HL-60 (cell line): ENCODE measurements around the gene HIGD1A.

Experiments used
- DNase-seq, 2 experiments: peaks; one replicate each; pipeline ENCODE4 v3.0.0-alpha.2; 2010 to 2020; ENCODE audit warnings: low read depth in 1 of 2, low spot score in 1 of 2
- H3K27ac ChIP-seq: fragments of 250-450 bp; sonication (Bioruptor Pico); replicated peaks from 2 replicates; pipeline ENCODE4 v1.5.1; 2020; ENCODE audit warnings: mild to moderate bottlenecking, moderate library complexity
- H3K27me3 ChIP-seq: fragments of 250-450 bp; sonication (Bioruptor Pico); 2 replicates; pipeline ENCODE4 v1.5.1; 2021; ENCODE audit warnings: mild to moderate bottlenecking, moderate library complexity; ENCODE audit not compliant: insufficient read depth, poor library complexity, severe bottlenecking
- H3K4me3 ChIP-seq: replicated peaks from 2 replicates; pipeline ENCODE4 v1.5.1; 2011; ENCODE audit warnings: mild to moderate bottlenecking, control low read depth, low read length; ENCODE audit not compliant: insufficient read depth
- GABPA ChIP-seq: IDR thresholded peaks from 2 replicates; pipeline ENCODE4 v1.6.1; 2012; ENCODE audit warnings: low read depth
- POLR2AphosphoS5 ChIP-seq: IDR thresholded peaks from 2 replicates; pipeline ENCODE4 v1.6.1; 2012; ENCODE audit warnings: low read depth
- SPI1 ChIP-seq: IDR thresholded peaks from 2 replicates; pipeline ENCODE4 v1.6.1; 2012; ENCODE audit warnings: low read depth, mild to moderate bottlenecking, borderline replicate concordance
- TF ChIP-seq, protein P1 (sequence below): IDR thresholded peaks from 2 replicates; pipeline ENCODE4 v1.6.1; 2012; ENCODE audit warnings: low read depth; ENCODE audit not compliant: insufficient replicate concordance
- TF ChIP-seq, protein P2 (sequence below): IDR thresholded peaks from one replicate; pipeline ENCODE4 v1.5.1; 2011; ENCODE audit warnings: low read length, control low read depth, inconsistent platforms; ENCODE audit not compliant: insufficient read depth

HIGD1A gene

DNA sequence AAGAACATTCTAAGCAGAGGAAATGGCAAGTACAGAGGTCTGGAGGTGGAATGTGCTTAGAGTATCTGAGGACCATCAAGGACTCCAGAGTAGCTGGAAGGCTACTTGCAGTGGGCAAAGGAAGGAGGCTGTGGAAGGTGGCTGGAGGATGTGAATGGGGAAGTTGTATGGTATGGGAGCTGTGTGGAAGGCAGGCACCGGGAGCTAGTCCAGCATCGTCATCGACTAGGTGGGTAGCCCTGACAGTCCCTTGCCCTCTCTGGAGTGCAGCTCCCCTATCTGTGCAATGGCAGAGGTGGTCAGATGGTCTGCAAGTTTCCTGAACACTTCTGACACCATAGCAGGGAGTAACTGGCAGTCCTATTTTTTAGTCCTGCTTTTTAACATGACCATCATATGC, 50.5 kb downstream of the HIGD1A start:
- Histone ChIP-seq H3K4me3 (no peak overlapping the region), H3K27ac (no peak overlapping the region), H3K27me3 (no peaks in the 10 kb centered on the region)
- no peak for DNase-seq
- TF ChIP-seq POLR2AphosphoS5: no peak

DNA sequence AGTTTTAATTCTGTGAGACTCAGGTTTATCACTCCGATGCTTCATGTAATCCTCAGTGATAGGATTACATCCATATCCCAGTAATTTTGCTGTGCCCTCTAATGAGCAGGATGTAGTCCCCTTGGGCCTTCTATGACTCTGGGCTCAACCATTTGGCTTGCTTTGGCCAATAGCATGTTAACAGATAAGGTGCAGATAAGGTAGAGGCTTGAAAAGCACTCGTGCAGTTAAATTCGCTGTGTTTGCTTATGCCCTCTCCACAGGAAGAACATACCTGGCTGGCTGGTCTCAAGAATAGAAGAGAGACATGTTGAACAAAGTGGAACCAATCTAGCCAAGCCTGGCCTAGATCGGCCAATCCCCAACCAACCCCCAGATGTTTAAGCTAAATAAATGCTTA, 51.3 kb downstream of the HIGD1A start:
- no peaks in the 10 kb centered on the region for H3K27me3 ChIP-seq
- TF ChIP-seq GABPA: no peak
- no peak for TF ChIP-seq POLR2AphosphoS5
- TF ChIP-seq SPI1: no peak
- TF ChIP-seq, protein P1, sequence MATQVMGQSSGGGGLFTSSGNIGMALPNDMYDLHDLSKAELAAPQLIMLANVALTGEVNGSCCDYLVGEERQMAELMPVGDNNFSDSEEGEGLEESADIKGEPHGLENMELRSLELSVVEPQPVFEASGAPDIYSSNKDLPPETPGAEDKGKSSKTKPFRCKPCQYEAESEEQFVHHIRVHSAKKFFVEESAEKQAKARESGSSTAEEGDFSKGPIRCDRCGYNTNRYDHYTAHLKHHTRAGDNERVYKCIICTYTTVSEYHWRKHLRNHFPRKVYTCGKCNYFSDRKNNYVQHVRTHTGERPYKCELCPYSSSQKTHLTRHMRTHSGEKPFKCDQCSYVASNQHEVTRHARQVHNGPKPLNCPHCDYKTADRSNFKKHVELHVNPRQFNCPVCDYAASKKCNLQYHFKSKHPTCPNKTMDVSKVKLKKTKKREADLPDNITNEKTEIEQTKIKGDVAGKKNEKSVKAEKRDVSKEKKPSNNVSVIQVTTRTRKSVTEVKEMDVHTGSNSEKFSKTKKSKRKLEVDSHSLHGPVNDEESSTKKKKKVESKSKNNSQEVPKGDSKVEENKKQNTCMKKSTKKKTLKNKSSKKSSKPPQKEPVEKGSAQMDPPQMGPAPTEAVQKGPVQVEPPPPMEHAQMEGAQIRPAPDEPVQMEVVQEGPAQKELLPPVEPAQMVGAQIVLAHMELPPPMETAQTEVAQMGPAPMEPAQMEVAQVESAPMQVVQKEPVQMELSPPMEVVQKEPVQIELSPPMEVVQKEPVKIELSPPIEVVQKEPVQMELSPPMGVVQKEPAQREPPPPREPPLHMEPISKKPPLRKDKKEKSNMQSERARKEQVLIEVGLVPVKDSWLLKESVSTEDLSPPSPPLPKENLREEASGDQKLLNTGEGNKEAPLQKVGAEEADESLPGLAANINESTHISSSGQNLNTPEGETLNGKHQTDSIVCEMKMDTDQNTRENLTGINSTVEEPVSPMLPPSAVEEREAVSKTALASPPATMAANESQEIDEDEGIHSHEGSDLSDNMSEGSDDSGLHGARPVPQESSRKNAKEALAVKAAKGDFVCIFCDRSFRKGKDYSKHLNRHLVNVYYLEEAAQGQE: no peak
- TF ChIP-seq, protein P2, sequence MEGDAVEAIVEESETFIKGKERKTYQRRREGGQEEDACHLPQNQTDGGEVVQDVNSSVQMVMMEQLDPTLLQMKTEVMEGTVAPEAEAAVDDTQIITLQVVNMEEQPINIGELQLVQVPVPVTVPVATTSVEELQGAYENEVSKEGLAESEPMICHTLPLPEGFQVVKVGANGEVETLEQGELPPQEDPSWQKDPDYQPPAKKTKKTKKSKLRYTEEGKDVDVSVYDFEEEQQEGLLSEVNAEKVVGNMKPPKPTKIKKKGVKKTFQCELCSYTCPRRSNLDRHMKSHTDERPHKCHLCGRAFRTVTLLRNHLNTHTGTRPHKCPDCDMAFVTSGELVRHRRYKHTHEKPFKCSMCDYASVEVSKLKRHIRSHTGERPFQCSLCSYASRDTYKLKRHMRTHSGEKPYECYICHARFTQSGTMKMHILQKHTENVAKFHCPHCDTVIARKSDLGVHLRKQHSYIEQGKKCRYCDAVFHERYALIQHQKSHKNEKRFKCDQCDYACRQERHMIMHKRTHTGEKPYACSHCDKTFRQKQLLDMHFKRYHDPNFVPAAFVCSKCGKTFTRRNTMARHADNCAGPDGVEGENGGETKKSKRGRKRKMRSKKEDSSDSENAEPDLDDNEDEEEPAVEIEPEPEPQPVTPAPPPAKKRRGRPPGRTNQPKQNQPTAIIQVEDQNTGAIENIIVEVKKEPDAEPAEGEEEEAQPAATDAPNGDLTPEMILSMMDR: no peak
- no peak overlapping the region for H3K27ac ChIP-seq
- H3K4me3 ChIP-seq: no peak overlapping the region
- DNase-seq: no peak

DNA sequence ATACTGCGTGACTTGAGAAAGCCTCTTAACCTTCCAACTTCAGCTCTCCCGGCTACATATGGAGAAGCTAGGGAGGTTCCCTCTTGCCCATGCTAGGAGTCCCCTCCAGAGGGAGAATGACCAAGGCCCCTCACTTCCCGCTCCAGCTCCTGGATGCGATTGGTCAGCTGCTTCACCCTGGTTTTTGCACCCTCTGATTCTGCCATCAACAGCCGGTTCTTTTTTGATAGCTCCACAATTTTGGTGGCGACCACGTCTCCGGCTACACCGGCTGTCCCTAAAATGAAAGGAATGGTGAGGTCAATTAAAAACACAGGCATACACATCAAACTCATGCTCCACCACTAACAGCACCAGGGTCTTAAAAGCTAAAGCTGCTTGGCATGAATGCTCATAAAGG, 51.8 kb downstream of the HIGD1A start:
- no peak overlapping the region for H3K4me3 ChIP-seq
- no peak overlapping the region for H3K27ac ChIP-seq
- H3K27me3 ChIP-seq: no peaks in the 10 kb centered on the region
- no peak for DNase-seq
- TF ChIP-seq, protein P1: no peak
- TF ChIP-seq POLR2AphosphoS5: no peak
- TF ChIP-seq, protein P2: no peak
- TF ChIP-seq SPI1: no peak
- TF ChIP-seq GABPA: no peak

DNA sequence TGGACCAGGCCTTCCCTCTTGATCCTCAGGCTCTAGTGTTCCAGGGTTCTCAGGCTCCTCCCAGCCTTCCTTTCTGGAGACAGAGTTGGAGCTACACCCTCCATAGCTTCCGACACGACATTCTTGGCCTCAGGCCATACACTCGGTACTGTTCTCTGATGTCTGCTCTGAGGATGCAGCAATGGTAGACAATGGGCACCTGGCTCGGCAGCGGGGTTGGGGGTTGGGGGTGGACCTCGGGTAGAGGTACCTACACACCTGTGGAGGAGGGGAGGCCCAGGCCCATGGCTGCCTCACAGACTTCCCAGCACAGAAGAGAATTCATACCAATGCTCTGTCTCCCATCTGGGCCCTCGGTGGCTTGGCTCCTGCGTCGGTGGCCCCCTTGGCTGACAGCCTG, 52.7 kb downstream of the HIGD1A start:
- Histone ChIP-seq H3K27ac (no peak overlapping the region), H3K27me3 (no peaks in the 10 kb centered on the region), H3K4me3 (no peak overlapping the region)
- no peak for DNase-seq
- TF ChIP-seq SPI1: no peak
- TF ChIP-seq, protein P1: no peak
